ENCODE results near the gene PLA2G4E.

PLA2G4E gene

GRCh38 chr15:41942886-41943285 lies 78.0 kb downstream of the PLA2G4E start:
- Mint-ChIP-seq H3K27me3 (no peaks in the 10 kb centered on the region), H3K27ac (peak overlapping the region; percentile 35), H3K36me3 (ENCODE audit: low read depth) (peaks cover 66% of the 10 kb centered on the region), H3K4me3 (no peak overlapping the region), H3K4me1 (ENCODE audit: low read depth) (peaks cover 43% of the 10 kb centered on the region), H3K9me3 (no peaks in the 10 kb centered on the region)
- DNase-seq = no peak

DNA sequence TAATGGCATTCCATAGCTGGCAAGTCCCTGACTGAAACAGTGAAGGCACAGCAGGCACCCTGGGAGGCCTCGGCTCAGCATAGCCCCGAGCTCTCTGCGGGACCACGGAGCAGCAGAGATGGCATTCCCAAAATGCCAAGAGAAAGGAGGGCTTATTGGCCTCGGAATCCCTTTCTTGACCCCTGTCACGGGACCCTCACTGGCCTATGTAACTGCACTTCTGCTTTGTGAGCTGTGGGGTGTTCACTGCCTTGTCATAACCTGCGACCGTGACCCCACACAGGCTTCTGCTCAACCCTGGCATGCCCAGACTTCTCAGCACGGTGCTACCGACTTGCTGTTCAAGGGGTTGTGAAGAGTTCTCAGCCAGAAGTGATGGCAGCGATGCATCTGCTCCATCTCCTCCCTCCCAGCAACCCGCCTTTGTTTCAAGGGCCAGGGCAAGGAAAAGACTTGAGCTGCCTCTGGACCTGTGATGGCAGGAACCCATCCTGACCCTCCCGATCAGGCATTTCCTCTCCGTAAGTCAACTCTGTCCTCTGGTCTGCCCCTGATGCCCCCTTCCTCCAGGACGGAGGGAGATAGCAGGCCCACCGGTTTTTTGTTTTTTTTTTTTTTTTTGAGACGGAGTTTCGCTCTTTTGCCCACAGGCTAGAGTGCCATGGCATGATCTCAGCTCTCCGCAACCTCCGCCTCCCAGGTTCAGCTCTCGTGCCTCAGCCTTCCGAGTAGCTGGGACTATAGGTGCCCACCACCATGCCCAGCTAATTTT lies 79.0 kb downstream of the PLA2G4E start:
- no peak for DNase-seq
- Mint-ChIP-seq H3K4me1 (ENCODE audit: low read depth) (peaks cover 53% of the 10 kb centered on the region), H3K27me3 (no peaks in the 10 kb centered on the region), H3K9me3 (no peaks in the 10 kb centered on the region), H3K4me3 (no peak overlapping the region), H3K27ac (peak overlapping the region; percentile 31), H3K36me3 (ENCODE audit: low read depth) (peaks cover 74% of the 10 kb centered on the region)

GRCh38 chr15:41940441-41940857 lies 80.4 kb downstream of the PLA2G4E start:
- Mint-ChIP-seq H3K9me3 (peaks cover 3% of the 10 kb centered on the region), H3K27ac (peak overlapping the region; percentile 95), H3K27me3 (no peaks in the 10 kb centered on the region), H3K4me3 (peak overlapping the region; percentile 25), H3K36me3 (ENCODE audit: low read depth) (peaks cover 83% of the 10 kb centered on the region), H3K4me1 (ENCODE audit: low read depth) (peaks cover 67% of the 10 kb centered on the region)
- DNase-seq = peak; percentile 74

DNA sequence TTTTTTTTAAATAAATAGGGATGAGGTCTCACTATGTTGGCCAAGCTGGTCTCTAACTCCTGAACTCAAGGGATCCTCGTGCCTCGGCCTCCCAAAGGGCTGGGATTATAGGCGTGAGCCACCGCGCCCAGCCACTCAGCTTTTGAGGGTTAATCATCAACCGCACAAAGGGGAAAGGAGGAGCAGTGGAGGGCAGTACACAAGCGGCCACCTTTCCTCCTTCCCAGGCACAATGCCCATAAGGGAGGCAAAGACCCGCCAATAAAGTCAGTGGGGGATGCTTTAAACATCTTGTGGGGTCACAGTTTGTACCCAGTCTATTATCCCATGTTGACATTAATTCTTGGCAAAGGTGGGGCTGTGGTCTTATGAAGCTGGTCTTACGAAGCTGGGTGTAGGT lies 80.9 kb downstream of the PLA2G4E start:
- Mint-ChIP-seq H3K27ac (peak overlapping the region; percentile 95), H3K4me3 (peak overlapping the region; percentile 25), H3K36me3 (ENCODE audit: low read depth) (peaks cover 82% of the 10 kb centered on the region), H3K9me3 (peaks cover 3% of the 10 kb centered on the region), H3K4me1 (ENCODE audit: low read depth) (peaks cover 72% of the 10 kb centered on the region), H3K27me3 (no peaks in the 10 kb centered on the region)
- DNase-seq = no peak

DNA sequence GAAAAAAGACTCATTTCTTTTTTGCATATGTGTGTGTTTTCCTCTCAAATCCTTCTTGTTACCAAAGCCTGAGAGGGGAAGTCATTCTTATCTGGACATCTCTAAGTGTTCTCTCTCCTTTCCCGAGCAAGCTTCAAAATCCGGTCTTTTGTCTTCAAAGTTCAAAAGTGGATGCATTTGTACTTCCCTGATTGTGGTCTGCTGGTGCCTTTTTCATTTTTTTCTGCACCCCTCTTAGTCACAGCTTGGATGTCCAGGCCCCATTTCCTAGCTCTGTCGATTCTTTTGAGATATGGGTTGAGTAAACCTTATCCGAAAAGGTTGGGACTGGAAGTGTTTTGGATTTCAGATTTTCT lies 83.3 kb downstream of the PLA2G4E start:
- Mint-ChIP-seq H3K9me3 (peaks cover 3% of the 10 kb centered on the region), H3K4me1 (ENCODE audit: low read depth) (peaks cover 86% of the 10 kb centered on the region), H3K27ac (peak overlapping the region; percentile 99), H3K4me3 (peak overlapping the region; percentile 69), H3K27me3 (no peaks in the 10 kb centered on the region), H3K36me3 (ENCODE audit: low read depth) (peaks cover 81% of the 10 kb centered on the region)
- DNase-seq = no peak

- Mint-ChIP-seq H3K27ac (peak overlapping the region; percentile 99), H3K9me3 (peaks cover 3% of the 10 kb centered on the region), H3K4me1 (ENCODE audit: low read depth) (peaks cover 82% of the 10 kb centered on the region), H3K27me3 (no peaks in the 10 kb centered on the region), H3K4me3 (peak overlapping the region; percentile 69), H3K36me3 (ENCODE audit: low read depth) (peaks cover 80% of the 10 kb centered on the region)
- DNase-seq = peak; percentile 79
These were observed 83.9 kb downstream of the PLA2G4E start for GRCh38 chr15:41936649-41937567.

- H3K9me3 Mint-ChIP-seq = peaks cover 3% of the 10 kb centered on the region
- H3K27me3 Mint-ChIP-seq = no peaks in the 10 kb centered on the region
- peaks cover 75% of the 10 kb centered on the region for H3K36me3 Mint-ChIP-seq (ENCODE audit: low read depth)
- H3K4me3 Mint-ChIP-seq = peak overlapping the region; percentile 69
- H3K4me1 Mint-ChIP-seq (ENCODE audit: low read depth) = peaks cover 78% of the 10 kb centered on the region
- H3K27ac Mint-ChIP-seq = peak overlapping the region; percentile 99
- no peak for DNase-seq
These were observed 84.7 kb downstream of the PLA2G4E start for GRCh38 chr15:41936155-41936554.

- H3K27me3 Mint-ChIP-seq = no peaks in the 10 kb centered on the region
- H3K36me3 Mint-ChIP-seq (ENCODE audit: low read depth) = peaks cover 69% of the 10 kb centered on the region
- peaks cover 3% of the 10 kb centered on the region for H3K9me3 Mint-ChIP-seq
- H3K4me3 Mint-ChIP-seq = peak overlapping the region; percentile 69
- H3K4me1 Mint-ChIP-seq (ENCODE audit: low read depth) = peaks cover 76% of the 10 kb centered on the region
- H3K27ac Mint-ChIP-seq = peak overlapping the region; percentile 99
- DNase-seq = peak; percentile 43
These were observed 85.2 kb downstream of the PLA2G4E start for GRCh38 chr15:41935566-41936020.

- H3K36me3 Mint-ChIP-seq (ENCODE audit: low read depth) = peaks cover 66% of the 10 kb centered on the region
- peak overlapping the region; percentile 99 for H3K27ac Mint-ChIP-seq
- H3K4me1 Mint-ChIP-seq (ENCODE audit: low read depth) = peaks cover 76% of the 10 kb centered on the region
- H3K4me3 Mint-ChIP-seq = peak overlapping the region; percentile 69
- H3K9me3 Mint-ChIP-seq = peaks cover 3% of the 10 kb centered on the region
- H3K27me3 Mint-ChIP-seq = no peaks in the 10 kb centered on the region
- DNase-seq = peak; percentile 75
These were observed 86.0 kb downstream of the PLA2G4E start for GRCh38 chr15:41934843-41935242.

- Mint-ChIP-seq H3K4me3 (peak overlapping the region; percentile 25), H3K9me3 (peaks cover 3% of the 10 kb centered on the region), H3K27ac (peak overlapping the region; percentile 99), H3K4me1 (ENCODE audit: low read depth) (peaks cover 79% of the 10 kb centered on the region), H3K36me3 (ENCODE audit: low read depth) (peaks cover 63% of the 10 kb centered on the region), H3K27me3 (no peaks in the 10 kb centered on the region)
- DNase-seq = no peak
These were observed 87.1 kb downstream of the PLA2G4E start for GRCh38 chr15:41933771-41934170.

DNA sequence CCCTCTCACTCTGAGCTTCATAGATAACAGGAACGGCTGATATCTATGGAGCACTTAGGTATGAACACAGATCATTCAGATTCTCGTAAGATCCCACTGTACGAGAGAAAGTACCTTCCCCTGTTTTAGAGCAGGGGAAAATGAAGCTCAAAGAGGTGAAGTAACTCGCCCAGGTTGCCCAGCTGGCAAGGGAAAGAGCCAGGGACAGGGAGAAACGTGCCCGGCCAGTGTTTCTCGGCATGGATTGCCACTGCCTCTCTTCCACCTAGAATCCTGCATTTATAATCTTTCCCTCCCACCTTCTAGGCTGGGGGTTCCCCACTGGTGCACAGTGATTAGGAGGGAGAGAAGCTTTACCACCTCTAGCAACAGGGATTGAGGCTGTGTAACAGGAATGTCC lies 87.5 kb downstream of the PLA2G4E start:
- Mint-ChIP-seq H3K4me3 (no peak overlapping the region), H3K36me3 (ENCODE audit: low read depth) (peaks cover 62% of the 10 kb centered on the region), H3K9me3 (peaks cover 3% of the 10 kb centered on the region), H3K4me1 (ENCODE audit: low read depth) (peaks cover 75% of the 10 kb centered on the region), H3K27me3 (no peaks in the 10 kb centered on the region), H3K27ac (peak overlapping the region; percentile 99)
- DNase-seq = no peak

DNA sequence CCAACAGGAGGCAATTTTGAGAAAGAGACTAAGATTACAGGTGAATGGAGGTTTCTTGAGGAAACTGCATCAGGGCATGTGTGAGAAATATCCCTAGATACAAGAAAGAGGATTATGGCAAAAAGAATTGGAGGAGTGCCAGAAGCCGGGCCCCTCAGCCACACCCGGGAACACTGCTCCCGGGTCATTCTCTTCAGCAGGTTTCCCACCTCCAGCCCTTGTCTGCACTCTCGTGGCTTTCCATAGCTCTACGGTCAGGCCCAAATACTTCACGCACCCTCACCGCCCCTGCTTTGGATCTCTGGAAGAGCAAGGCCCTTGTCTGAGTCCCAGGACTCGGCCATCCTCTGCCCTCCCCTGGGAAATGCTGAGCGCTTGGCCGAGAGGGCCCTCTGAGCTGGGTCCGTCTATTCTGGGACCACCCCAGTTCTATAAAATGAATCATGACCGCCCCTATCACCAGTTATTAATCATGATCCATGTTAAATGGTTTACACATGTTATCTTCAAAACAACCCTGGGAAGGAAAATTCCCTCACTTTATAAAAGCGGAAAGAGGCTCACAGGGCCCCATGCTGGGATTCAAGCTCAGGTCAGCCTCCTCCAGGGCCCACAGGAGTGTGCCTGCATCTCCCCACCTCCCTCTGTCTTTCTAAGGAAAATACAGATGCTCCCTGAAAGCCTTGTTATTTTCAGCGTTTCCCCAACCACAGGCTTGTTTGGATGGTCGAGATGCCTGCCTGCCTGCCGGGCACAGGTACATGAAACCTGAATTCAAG lies 88.1 kb downstream of the PLA2G4E start:
- H3K36me3 Mint-ChIP-seq (ENCODE audit: low read depth) = peaks cover 56% of the 10 kb centered on the region
- no peak for DNase-seq
- H3K9me3 Mint-ChIP-seq = peaks cover 3% of the 10 kb centered on the region
- H3K27me3 Mint-ChIP-seq = no peaks in the 10 kb centered on the region
- no peak overlapping the region for H3K4me3 Mint-ChIP-seq
- peak overlapping the region; percentile 99 for H3K27ac Mint-ChIP-seq
- peaks cover 69% of the 10 kb centered on the region for H3K4me1 Mint-ChIP-seq (ENCODE audit: low read depth)

GRCh38 chr15:41932101-41932500 lies 88.7 kb downstream of the PLA2G4E start:
- Mint-ChIP-seq H3K4me3 (no peak overlapping the region), H3K27me3 (no peaks in the 10 kb centered on the region), H3K9me3 (peaks cover 3% of the 10 kb centered on the region), H3K36me3 (ENCODE audit: low read depth) (peaks cover 50% of the 10 kb centered on the region), H3K27ac (no peak overlapping the region), H3K4me1 (ENCODE audit: low read depth) (peaks cover 67% of the 10 kb centered on the region)
- no peak for DNase-seq
